ENCODE measurements around the gene HARBI1.

GRCh38 chr11:46642627-46643335 is 25.8 kb upstream of the HARBI1 start:
- no peak for TF ChIP-seq PATZ1 (CRISPR knock-in tag; IDR thresholded peaks at IDR 0.05; ENCODE audit: borderline replicate concordance)
- TF ChIP-seq ZFP3 (CRISPR knock-in tag; IDR thresholded peaks at IDR 0.05), result no peak
- TF ChIP-seq ZFP30 (CRISPR knock-in tag; IDR thresholded peaks at IDR 0.05), result no peak
- no peak for TF ChIP-seq CSDC2 (CRISPR knock-in tag; IDR thresholded peaks at IDR 0.05)
- TF ChIP-seq OSR1 (CRISPR knock-in tag; IDR thresholded peaks at IDR 0.05), result no peak
- no peak for TF ChIP-seq GLIS3 (CRISPR knock-in tag; IDR thresholded peaks at IDR 0.05)
- no peak for TF ChIP-seq TOX (CRISPR knock-in tag; IDR thresholded peaks at IDR 0.05; ENCODE audit: borderline replicate concordance)
- TF ChIP-seq CSRNP3 (CRISPR knock-in tag; IDR thresholded peaks at IDR 0.05), result no peak
- no peak for TF ChIP-seq ZNF70 (CRISPR knock-in tag; IDR thresholded peaks at IDR 0.05)
- TF ChIP-seq ESRRG (CRISPR knock-in tag; IDR thresholded peaks at IDR 0.05), result no peak
- TF ChIP-seq ARNTL (CRISPR knock-in tag; IDR thresholded peaks at IDR 0.05; ENCODE audit: borderline replicate concordance, low read depth), result no peak
- no peak for TF ChIP-seq ISL1 (CRISPR knock-in tag; IDR thresholded peaks at IDR 0.05)

All from SK-N-SH treated with all-trans-retinoic acid at 6 μM for 48 hours (cell line).